Activated CD4-positive, alpha-beta memory T cell treated with anti-CD3 and anti-CD28 coated beads for 36 hours (primary cell): ENCODE results near the gene SLC25A1. TPM values are rescaled to one million over a fixed set of nuclear protein-coding genes. Genes with fewer than 3 reads are reported as not detected.

Experiments used
- CTCF ChIA-PET: fragments of 350-600 bp; sonication (Branson Sonifier 250); formaldehyde crosslinking; loops from one replicate; lab custom pipeline; 2021; ENCODE audit warnings: antibody characterized with exemption, inconsistent platforms; lab: Charles Lee
- POLR2A ChIA-PET: fragments of 350-600 bp; sonication (Branson Sonifier 250); formaldehyde crosslinking; loops from one replicate; lab custom pipeline; 2021; ENCODE audit warnings: antibody characterized with exemption; lab: Charles Lee
- DNase-seq: peaks from one replicate; pipeline ENCODE4 v3.0.0-alpha.2; 2020
- H3K27ac Mint-ChIP-seq: one replicate; pipeline ENCODE4 v1.8.0; 2021; ENCODE audit warnings: mixed read lengths
- H3K27me3 Mint-ChIP-seq: one replicate; pipeline ENCODE4 v1.8.0; 2021; ENCODE audit warnings: mixed read lengths
- H3K36me3 Mint-ChIP-seq: one replicate; pipeline ENCODE4 v1.8.0; 2021; ENCODE audit warnings: mixed read lengths
- H3K4me1 Mint-ChIP-seq: one replicate; pipeline ENCODE4 v1.8.0; 2021; ENCODE audit warnings: low read depth, mixed read lengths
- H3K4me3 Mint-ChIP-seq: one replicate; pipeline ENCODE4 v1.8.0; 2021; ENCODE audit warnings: mild to moderate bottlenecking, mixed read lengths
- H3K9me3 Mint-ChIP-seq: one replicate; pipeline ENCODE4 v1.8.0; 2021; ENCODE audit warnings: mixed read lengths
- intact Hi-C: fragments of 100-400 bp; cut with micrococcal nuclease; formaldehyde crosslinking; loops from one replicate; pipeline ENCODE4 v1.15.1; 2023
- total RNA-seq, 2 experiments: library from RNA; stranded (reverse); gene quantifications; one replicate each; pipeline ENCODE4 v1.2.3, GENCODE V29; 2021

SLC25A1 gene
- total RNA-seq, 2 experiments from 2014 or later: 62.9 to 67.4 TPM

- intact Hi-C loops: no loop called here
- Mint-ChIP-seq H3K4me1 (peaks cover 10% of the 10 kb centered on the region), H3K27ac (no peak overlapping the region), H3K27me3 (no peaks in the 10 kb centered on the region), H3K9me3 (no peaks in the 10 kb centered on the region), H3K4me3 (no peak overlapping the region), H3K36me3 (peaks cover 47% of the 10 kb centered on the region)
- DNase-seq: no peak
- ChIA-PET CTCF (interaction anchor here (1.0 kb wide), 1 partner anchor 40 kb away, joined by 3 read pairs; the partner anchor contains the start of gene SLC25A1), POLR2A (no interaction called here)
Measured at GRCh38 chr22:19139001-19139356, 39.6 kb downstream of the SLC25A1 start.

GRCh38 chr22:19138217-19139000 is 40.1 kb downstream of the SLC25A1 start:
- H3K4me3 Mint-ChIP-seq: no peak overlapping the region
- H3K4me1 Mint-ChIP-seq: peaks cover 5% of the 10 kb centered on the region
- no peak overlapping the region for H3K27ac Mint-ChIP-seq
- no peak for DNase-seq
- ChIA-PET POLR2A (no interaction called here), CTCF (interaction anchor here (1.0 kb wide), 1 partner anchor 40 kb away, joined by 3 read pairs; the partner anchor contains the start of gene SLC25A1)
- intact Hi-C loops: no loop called here
- H3K9me3 Mint-ChIP-seq: no peaks in the 10 kb centered on the region
- H3K27me3 Mint-ChIP-seq: no peaks in the 10 kb centered on the region
- peaks cover 45% of the 10 kb centered on the region for H3K36me3 Mint-ChIP-seq

- ChIA-PET POLR2A (no interaction called here), CTCF (no interaction called here)
- Mint-ChIP-seq H3K4me3 (no peak overlapping the region), H3K36me3 (peaks cover 45% of the 10 kb centered on the region), H3K9me3 (no peaks in the 10 kb centered on the region), H3K4me1 (peaks cover under 1% of the 10 kb centered on the region), H3K27me3 (no peaks in the 10 kb centered on the region), H3K27ac (no peak overlapping the region)
- intact Hi-C loops: no loop called here
- no peak for DNase-seq
Measured at GRCh38 chr22:19137384-19138216, 40.9 kb downstream of the SLC25A1 start.

- POLR2A ChIA-PET: no interaction called here
Measured at GRCh38 chr22:19136915-19137314, 41.6 kb downstream of the SLC25A1 start.

GRCh38 chr22:19134874-19135273 is 43.7 kb downstream of the SLC25A1 start:
- Mint-ChIP-seq H3K4me1 (no peaks in the 10 kb centered on the region), H3K27me3 (no peaks in the 10 kb centered on the region), H3K27ac (no peak overlapping the region), H3K4me3 (no peak overlapping the region), H3K36me3 (peaks cover 35% of the 10 kb centered on the region), H3K9me3 (no peaks in the 10 kb centered on the region)
- ChIA-PET POLR2A (no interaction called here), CTCF (no interaction called here)
- intact Hi-C loops: no loop called here
- no peak for DNase-seq

More at GRCh38 chr22:19136915-19137314, 41.6 kb downstream of the SLC25A1 start:
- H3K27ac Mint-ChIP-seq: no peak overlapping the region
- H3K27me3 Mint-ChIP-seq: no peaks in the 10 kb centered on the region
- H3K4me1 Mint-ChIP-seq: no peaks in the 10 kb centered on the region
- intact Hi-C loops: no loop called here
- CTCF ChIA-PET: no interaction called here
- DNase-seq: no peak
- H3K36me3 Mint-ChIP-seq: peaks cover 41% of the 10 kb centered on the region
- H3K4me3 Mint-ChIP-seq: no peak overlapping the region
- H3K9me3 Mint-ChIP-seq: no peaks in the 10 kb centered on the region

GRCh38 chr22:19134176-19134831 is 44.2 kb downstream of the SLC25A1 start:
- DNase-seq: no peak
- Mint-ChIP-seq H3K27ac (no peak overlapping the region), H3K27me3 (no peaks in the 10 kb centered on the region), H3K9me3 (no peaks in the 10 kb centered on the region), H3K4me3 (no peak overlapping the region), H3K36me3 (peaks cover 31% of the 10 kb centered on the region), H3K4me1 (no peaks in the 10 kb centered on the region)
- ChIA-PET CTCF (no interaction called here), POLR2A (no interaction called here)
- intact Hi-C loops: no loop called here

GRCh38 chr22:19133561-19133960 is 45.0 kb downstream of the SLC25A1 start:
- Mint-ChIP-seq H3K27ac (no peak overlapping the region), H3K4me3 (no peak overlapping the region), H3K27me3 (no peaks in the 10 kb centered on the region), H3K9me3 (no peaks in the 10 kb centered on the region), H3K36me3 (peaks cover 24% of the 10 kb centered on the region), H3K4me1 (no peaks in the 10 kb centered on the region)
- CTCF ChIA-PET: no interaction called here
- intact Hi-C loops: no loop called here
- POLR2A ChIA-PET: no interaction called here
- DNase-seq: no peak

GRCh38 chr22:19132693-19133400 is 45.7 kb downstream of the SLC25A1 start:
- DNase-seq: no peak
- H3K4me1 Mint-ChIP-seq: no peaks in the 10 kb centered on the region
- ChIA-PET CTCF (no interaction called here), POLR2A (no interaction called here)
- H3K27ac Mint-ChIP-seq: no peak overlapping the region
- peaks cover 24% of the 10 kb centered on the region for H3K36me3 Mint-ChIP-seq
- no peaks in the 10 kb centered on the region for H3K27me3 Mint-ChIP-seq
- H3K4me3 Mint-ChIP-seq: no peak overlapping the region
- H3K9me3 Mint-ChIP-seq: no peaks in the 10 kb centered on the region
- intact Hi-C loops: no loop called here

- no peak for DNase-seq
- peaks cover 24% of the 10 kb centered on the region for H3K36me3 Mint-ChIP-seq
- intact Hi-C loops: no loop called here
- H3K9me3 Mint-ChIP-seq: no peaks in the 10 kb centered on the region
- no peaks in the 10 kb centered on the region for H3K27me3 Mint-ChIP-seq
- no peak overlapping the region for H3K27ac Mint-ChIP-seq
- H3K4me3 Mint-ChIP-seq: no peak overlapping the region
- CTCF ChIA-PET: no interaction called here
- no peaks in the 10 kb centered on the region for H3K4me1 Mint-ChIP-seq
- POLR2A ChIA-PET: no interaction called here
Measured at GRCh38 chr22:19132153-19132552, 46.4 kb downstream of the SLC25A1 start.

- Mint-ChIP-seq H3K4me1 (no peaks in the 10 kb centered on the region), H3K4me3 (no peak overlapping the region), H3K27me3 (no peaks in the 10 kb centered on the region), H3K36me3 (peaks cover 20% of the 10 kb centered on the region), H3K9me3 (no peaks in the 10 kb centered on the region), H3K27ac (no peak overlapping the region)
- POLR2A ChIA-PET: no interaction called here
- CTCF ChIA-PET: interaction anchor here (1.0 kb wide), 1 partner anchor 13 kb away, joined by 3 read pairs; the partner anchor contains the start of gene ESS2
- intact Hi-C loops: no loop called here
- no peak for DNase-seq
Measured at GRCh38 chr22:19131685-19132015, 46.9 kb downstream of the SLC25A1 start.

GRCh38 chr22:19130959-19131684 is 47.4 kb downstream of the SLC25A1 start, which contains the start of gene TSSK2:
Gene TSSK2 (plus strand): TSS chr22:19131308. CDS start chr22:19131400, 92 bp downstream.
- ChIA-PET POLR2A (no interaction called here), CTCF (interaction anchor here (1.0 kb wide), 1 partner anchor 14 kb away, joined by 3 read pairs; the partner anchor contains the start of gene ESS2)
- intact Hi-C loops: no loop called here
- Mint-ChIP-seq H3K27me3 (no peaks in the 10 kb centered on the region), H3K4me3 (no peak within 1 kb of the TSS), H3K27ac (no peak within 1 kb of the TSS), H3K36me3 (peaks cover 15% of the 10 kb centered on the region), H3K9me3 (no peaks in the 10 kb centered on the region), H3K4me1 (no peaks in the 10 kb centered on the region)
- no peak for DNase-seq
